Activated CD8-positive, alpha-beta memory T cell treated with anti-CD3 and anti-CD28 coated beads, Interleukin-2, amount 10 ng/mL, durations not matched to agents 7 days and 5 days (primary cell): ENCODE results near the gene NR4A1. TPM values are rescaled to one million over a fixed set of nuclear protein-coding genes. Genes with fewer than 3 reads are reported as not detected.

ENCODE experiments used
- ATAC-seq: fragments of 150-1000 bp; cut with Tn5 transposase; one replicate; pipeline ENCODE4 v1.10.0; 2021; ENCODE audit warnings: moderate library complexity
- CTCF ChIA-PET: fragments of 350-600 bp; sonication (Branson Sonifier 250); formaldehyde crosslinking; loops from one replicate; lab custom pipeline; 2021; ENCODE audit warnings: antibody characterized with exemption; lab: Charles Lee
- DNase-seq: peaks from one replicate; pipeline ENCODE4 v3.0.0-alpha.2; 2020
- H3K27ac Mint-ChIP-seq: one replicate; pipeline ENCODE4 v1.8.0; 2021; ENCODE audit warnings: mild to moderate bottlenecking, mixed read lengths
- H3K27me3 Mint-ChIP-seq: one replicate; pipeline ENCODE4 v1.8.0; 2021; ENCODE audit warnings: mixed read lengths
- H3K36me3 Mint-ChIP-seq: one replicate; pipeline ENCODE4 v1.8.0; 2021; ENCODE audit warnings: mild to moderate bottlenecking, mixed read lengths
- H3K4me1 Mint-ChIP-seq: one replicate; pipeline ENCODE4 v1.8.0; 2021; ENCODE audit warnings: mixed read lengths
- H3K4me3 Mint-ChIP-seq: one replicate; pipeline ENCODE4 v1.8.0; 2021; ENCODE audit warnings: mild to moderate bottlenecking, moderate library complexity, mixed read lengths
- H3K9me3 Mint-ChIP-seq: one replicate; pipeline ENCODE4 v1.8.0; 2022; ENCODE audit warnings: low read depth, mixed read lengths
- total RNA-seq, 2 experiments: library from RNA; stranded (reverse); gene quantifications; one replicate each; pipeline ENCODE4 v1.2.3, GENCODE V29; 2021

NR4A1 gene
- total RNA-seq, 2 experiments from 2014 or later, result 8.4 to 41.8 TPM

- no peak overlapping the region for H3K27ac Mint-ChIP-seq
- H3K4me3 Mint-ChIP-seq, result no peak overlapping the region
- CTCF ChIA-PET, result interaction anchor here (1.1 to 2.2 kb wide), 7 partner anchors 11 to 58 kb away, joined by 3 to 11 read pairs (median 8); no protein-coding TSS in a partner anchor
- peaks cover 32% of the 10 kb centered on the region for H3K27me3 Mint-ChIP-seq
- H3K4me1 Mint-ChIP-seq, result peaks cover 9% of the 10 kb centered on the region
- H3K9me3 Mint-ChIP-seq, result no peaks in the 10 kb centered on the region
- no peaks in the 10 kb centered on the region for H3K36me3 Mint-ChIP-seq
- ATAC-seq, result no peak
- no peak for DNase-seq
Measured at GRCh38 chr12:52010152-52010622, 41.1 kb upstream of the NR4A1 start.

- Mint-ChIP-seq H3K4me3 (no peak overlapping the region), H3K4me1 (peaks cover 9% of the 10 kb centered on the region), H3K27ac (no peak overlapping the region)
Measured at GRCh38 chr12:52010692-52011601, 40.3 kb upstream of the NR4A1 start.

GRCh38 chr12:52011602-52012214, 39.5 kb upstream of the NR4A1 start:
- CTCF ChIA-PET, result interaction anchor here (0.7 to 2.2 kb wide), 5 partner anchors 9 to 20 kb away, joined by 3 to 8 read pairs (median 3); no protein-coding TSS in a partner anchor

More at GRCh38 chr12:52010692-52011601, 40.3 kb upstream of the NR4A1 start:
- no peaks in the 10 kb centered on the region for H3K36me3 Mint-ChIP-seq
- peaks cover 24% of the 10 kb centered on the region for H3K27me3 Mint-ChIP-seq
- DNase-seq (no peak), ATAC-seq (no peak)
- CTCF ChIA-PET, result interaction anchor here (0.7 to 2.2 kb wide), 9 partner anchors 10 to 57 kb away, joined by 3 to 11 read pairs (median 5); no protein-coding TSS in a partner anchor
- no peaks in the 10 kb centered on the region for H3K9me3 Mint-ChIP-seq

GRCh38 chr12:52013626-52014310, 37.5 kb upstream of the NR4A1 start:
- H3K36me3 Mint-ChIP-seq, result no peaks in the 10 kb centered on the region
- no peaks in the 10 kb centered on the region for H3K4me1 Mint-ChIP-seq
- H3K4me3 Mint-ChIP-seq, result no peak overlapping the region
- ATAC-seq (no peak), DNase-seq (no peak)
- CTCF ChIA-PET, result interaction anchor here (1.0 to 2.1 kb wide), 3 partner anchors 10 to 12 kb away, joined by 3 to 7 read pairs (median 4); no protein-coding TSS in a partner anchor
- H3K27me3 Mint-ChIP-seq, result peaks cover 1% of the 10 kb centered on the region
- no peaks in the 10 kb centered on the region for H3K9me3 Mint-ChIP-seq
- H3K27ac Mint-ChIP-seq, result no peak overlapping the region

More at GRCh38 chr12:52011602-52012214, 39.5 kb upstream of the NR4A1 start:
- Mint-ChIP-seq H3K4me1 (peaks cover 6% of the 10 kb centered on the region), H3K27ac (no peak overlapping the region), H3K36me3 (no peaks in the 10 kb centered on the region), H3K4me3 (no peak overlapping the region), H3K27me3 (peaks cover 18% of the 10 kb centered on the region), H3K9me3 (no peaks in the 10 kb centered on the region)
- DNase-seq (no peak), ATAC-seq (no peak)

GRCh38 chr12:52014567-52015530, 36.4 kb upstream of the NR4A1 start:
- no peak overlapping the region for H3K4me3 Mint-ChIP-seq
- no peaks in the 10 kb centered on the region for H3K9me3 Mint-ChIP-seq
- H3K4me1 Mint-ChIP-seq, result no peaks in the 10 kb centered on the region
- no peak for DNase-seq
- H3K27me3 Mint-ChIP-seq, result no peaks in the 10 kb centered on the region
- no peaks in the 10 kb centered on the region for H3K36me3 Mint-ChIP-seq
- CTCF ChIA-PET, result interaction anchor here (0.9 to 2.1 kb wide), 3 partner anchors 10 to 22 kb away, joined by 3 to 7 read pairs (median 5); no protein-coding TSS in a partner anchor
- H3K27ac Mint-ChIP-seq, result no peak overlapping the region
- ATAC-seq, result no peak

GRCh38 chr12:52015532-52016041, 35.7 kb upstream of the NR4A1 start:
- CTCF ChIA-PET, result interaction anchor here (0.9 to 1.9 kb wide), 4 partner anchors 10 to 23 kb away, joined by 3 to 6 read pairs (median 4); no protein-coding TSS in a partner anchor
- no peak for DNase-seq
- no peak for ATAC-seq
- H3K36me3 Mint-ChIP-seq, result no peaks in the 10 kb centered on the region
- no peak overlapping the region for H3K4me3 Mint-ChIP-seq
- no peaks in the 10 kb centered on the region for H3K9me3 Mint-ChIP-seq
- H3K4me1 Mint-ChIP-seq, result peaks cover 6% of the 10 kb centered on the region
- H3K27ac Mint-ChIP-seq, result no peak overlapping the region
- H3K27me3 Mint-ChIP-seq, result no peaks in the 10 kb centered on the region

- ATAC-seq (no peak), DNase-seq (no peak)
- Mint-ChIP-seq H3K27me3 (peaks cover 4% of the 10 kb centered on the region), H3K36me3 (no peaks in the 10 kb centered on the region), H3K27ac (no peak overlapping the region), H3K4me1 (peaks cover 18% of the 10 kb centered on the region), H3K4me3 (no peak overlapping the region), H3K9me3 (no peaks in the 10 kb centered on the region)
- CTCF ChIA-PET, result interaction anchor here (1.0 to 12.6 kb wide), 6 partner anchors 10 to 103 kb away, joined by 3 to 400 read pairs (median 94); no protein-coding TSS in a partner anchor
Measured at GRCh38 chr12:52018433-52019112, 32.7 kb upstream of the NR4A1 start.

GRCh38 chr12:52019113-52019770, 32.0 kb upstream of the NR4A1 start:
- no peak for ATAC-seq
- CTCF ChIA-PET, result interaction anchor here (1.0 to 12.6 kb wide), 10 partner anchors 10 to 102 kb away, joined by 3 to 400 read pairs (median 61); partner anchors contain the start of genes ATG101 and TAMALIN
- Mint-ChIP-seq H3K27me3 (peaks cover 4% of the 10 kb centered on the region), H3K27ac (no peak overlapping the region), H3K9me3 (no peaks in the 10 kb centered on the region), H3K36me3 (no peaks in the 10 kb centered on the region), H3K4me3 (no peak overlapping the region), H3K4me1 (peaks cover 22% of the 10 kb centered on the region)
- DNase-seq, result no peak

GRCh38 chr12:52020539-52021336, 30.5 kb upstream of the NR4A1 start:
- Mint-ChIP-seq H3K27ac (peak overlapping the region; percentile 11), H3K36me3 (no peaks in the 10 kb centered on the region), H3K9me3 (no peaks in the 10 kb centered on the region), H3K27me3 (peaks cover 4% of the 10 kb centered on the region), H3K4me3 (no peak overlapping the region), H3K4me1 (peaks cover 37% of the 10 kb centered on the region)
- CTCF ChIA-PET, result interaction anchor here (0.8 to 12.6 kb wide), 23 partner anchors 8 to 602 kb away, joined by 3 to 410 read pairs (median 4); partner anchors contain the start of genes ATG101, NR4A1, SMIM41 and TAMALIN
- DNase-seq (peak; percentile 78), ATAC-seq (peak; percentile 37)

- peak overlapping the region; percentile 80 for H3K4me3 Mint-ChIP-seq
- CTCF ChIA-PET, result interaction anchor here (1.0 to 12.6 kb wide), 17 partner anchors 9 to 202 kb away, joined by 3 to 410 read pairs (median 31); partner anchors contain the start of genes ATG101, NR4A1, SMIM41 and TAMALIN
- H3K36me3 Mint-ChIP-seq, result no peaks in the 10 kb centered on the region
- H3K27ac Mint-ChIP-seq, result peak overlapping the region; percentile 54
- peaks cover 4% of the 10 kb centered on the region for H3K27me3 Mint-ChIP-seq
- DNase-seq (peak; percentile 60), ATAC-seq (peak; percentile 5)
- no peaks in the 10 kb centered on the region for H3K9me3 Mint-ChIP-seq
- peaks cover 42% of the 10 kb centered on the region for H3K4me1 Mint-ChIP-seq
Measured at GRCh38 chr12:52022841-52023181, 28.4 kb upstream of the NR4A1 start.
